KBM-7 (cell line): ENCODE measurements around the gene CAMTA1.

Experiments used
- DNase-seq: peaks from one replicate; pipeline ENCODE4 v3.0.0-alpha.2; 2015
- in situ Hi-C: fragments of 300-500 bp; cut with MboI; formaldehyde crosslinking; loops from 2 replicates; pipeline ENCODE4 v1.14.3; 2020; ENCODE audit warnings: low sequenced_read_pairs, low pct_unique_long_range_greater_than_20kb, mixed read lengths

The CAMTA1 gene

DNA sequence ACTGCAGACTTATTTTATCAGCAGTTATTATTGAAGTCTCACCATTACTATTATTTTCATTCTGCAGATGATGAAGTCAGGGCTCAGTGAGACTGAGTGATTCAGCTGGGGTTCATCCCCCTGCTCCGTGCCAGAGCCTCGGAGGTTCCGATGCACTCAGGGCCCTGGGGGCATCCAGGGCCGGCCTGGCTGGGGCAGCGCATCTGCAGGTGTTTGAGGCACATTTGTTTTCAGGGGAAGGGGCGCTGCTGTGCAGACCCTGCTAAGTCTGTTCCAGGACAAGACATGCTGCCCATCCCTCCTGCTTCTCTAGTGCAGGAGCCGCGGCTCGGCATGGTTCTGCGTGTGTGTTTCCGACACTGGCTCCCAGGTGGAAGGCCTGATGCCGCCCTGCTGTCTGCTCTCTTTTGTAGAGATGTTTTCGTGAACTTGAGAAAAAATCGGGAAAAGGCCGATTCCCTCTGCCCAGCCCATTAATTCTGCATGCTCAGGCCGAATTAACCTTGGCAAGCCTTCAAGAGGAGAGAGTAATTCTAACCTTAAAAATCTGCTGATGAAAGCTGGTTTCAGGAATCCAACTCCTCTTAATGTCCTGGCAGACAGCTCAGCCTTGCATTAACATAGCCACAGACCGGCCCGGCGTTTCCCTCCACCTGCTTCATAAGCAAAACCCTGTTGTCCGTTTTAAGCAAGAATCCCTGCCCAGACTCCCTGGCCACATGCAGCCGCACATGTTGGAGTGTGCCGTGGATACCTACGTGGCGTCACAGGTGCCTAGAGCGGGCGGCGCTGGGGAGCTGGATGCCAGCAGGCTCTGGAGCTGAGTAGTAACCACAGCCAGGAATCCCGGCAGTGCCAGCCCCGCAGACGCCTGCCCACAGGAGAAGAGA is 669.9 kb downstream of the CAMTA1 start:
- in situ Hi-C loops, result no loop called here
- DNase-seq, result no peak

DNA sequence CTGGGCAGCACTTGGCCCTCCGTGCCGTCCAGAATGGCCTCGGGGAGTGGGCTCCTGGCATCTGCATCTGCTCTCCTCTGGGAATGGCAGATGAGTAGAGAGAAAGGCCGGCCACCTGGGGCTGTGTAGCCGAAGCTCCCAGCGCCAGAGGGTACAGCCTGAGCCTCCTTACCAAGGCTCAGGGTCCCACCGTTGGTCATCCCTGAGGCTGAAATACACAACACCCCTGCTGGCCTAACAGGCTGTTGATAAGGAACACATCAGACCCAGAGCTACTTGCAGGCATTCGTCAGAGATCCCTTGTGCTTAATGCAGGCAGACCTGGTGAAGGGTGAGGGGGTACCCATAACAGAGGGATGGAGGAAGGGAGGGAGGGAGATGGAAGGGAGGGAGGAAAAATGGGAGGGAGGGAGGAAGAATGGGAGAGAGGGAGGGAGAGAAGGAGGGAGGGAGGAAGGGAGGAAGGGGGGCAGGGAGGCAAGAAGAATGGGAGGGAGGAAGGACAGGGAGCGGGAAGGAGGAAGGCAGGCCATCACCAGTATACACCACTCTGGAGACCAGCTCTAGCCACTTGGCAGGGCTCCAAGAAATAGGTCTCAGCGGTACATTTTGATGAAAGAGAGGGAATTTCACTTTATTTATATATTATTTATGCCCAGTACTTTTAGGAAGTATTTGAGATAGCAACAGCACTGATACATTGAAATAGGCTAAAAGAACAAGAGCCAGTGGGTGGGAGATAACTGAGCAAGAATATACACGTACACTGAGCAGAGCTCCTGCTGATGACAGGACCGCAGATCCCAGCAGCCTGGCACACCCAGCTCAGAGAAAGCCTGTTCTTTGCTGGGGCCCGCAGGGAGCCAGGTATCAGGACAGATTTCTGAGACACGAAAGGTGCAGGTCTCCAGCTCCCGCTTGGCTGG is 670.8 kb downstream of the CAMTA1 start:
- in situ Hi-C loops, result no loop called here
- no peak for DNase-seq

DNA sequence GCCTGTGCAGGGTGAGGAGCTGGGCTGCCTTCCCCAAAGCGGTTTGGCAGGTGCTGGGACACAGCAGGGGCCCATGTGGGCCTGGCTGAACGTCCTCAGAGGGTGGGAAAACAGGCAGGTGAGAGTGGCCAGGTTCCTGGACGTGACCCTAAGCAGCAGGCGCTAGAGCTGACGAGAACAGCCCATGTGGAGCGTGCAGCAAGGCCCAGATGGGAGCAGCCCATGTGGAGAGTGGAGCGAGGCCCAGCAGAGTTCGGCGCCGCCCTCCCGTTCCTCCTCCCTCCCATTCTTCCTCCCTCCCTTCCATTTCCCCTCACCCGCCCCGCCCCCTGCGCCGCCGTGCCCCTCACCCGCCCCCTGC is 671.4 kb downstream of the CAMTA1 start:
- no peak for DNase-seq
- in situ Hi-C loops, result no loop called here

DNA sequence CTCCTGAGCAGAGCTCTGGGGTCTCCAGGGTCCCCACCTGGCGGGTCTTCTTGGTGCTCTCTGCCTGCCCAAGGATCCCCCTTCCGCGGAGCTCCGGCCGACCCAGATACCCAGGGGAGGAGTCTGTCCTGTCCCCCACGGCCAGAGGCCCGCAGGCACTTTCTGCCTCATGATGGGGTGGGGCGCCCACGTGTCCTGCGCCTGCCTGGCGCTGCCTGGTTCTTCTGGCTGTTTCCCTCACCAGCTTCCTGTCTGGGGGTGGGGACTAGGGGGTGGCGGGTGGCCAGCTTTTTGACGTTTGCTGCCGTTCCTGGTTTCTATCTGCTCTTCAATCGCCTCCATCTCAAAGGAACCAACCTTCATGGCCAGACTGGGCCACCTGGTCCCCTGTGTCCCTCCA is 672.6 kb downstream of the CAMTA1 start:
- no peak for DNase-seq
- in situ Hi-C loops, result no loop called here

DNA sequence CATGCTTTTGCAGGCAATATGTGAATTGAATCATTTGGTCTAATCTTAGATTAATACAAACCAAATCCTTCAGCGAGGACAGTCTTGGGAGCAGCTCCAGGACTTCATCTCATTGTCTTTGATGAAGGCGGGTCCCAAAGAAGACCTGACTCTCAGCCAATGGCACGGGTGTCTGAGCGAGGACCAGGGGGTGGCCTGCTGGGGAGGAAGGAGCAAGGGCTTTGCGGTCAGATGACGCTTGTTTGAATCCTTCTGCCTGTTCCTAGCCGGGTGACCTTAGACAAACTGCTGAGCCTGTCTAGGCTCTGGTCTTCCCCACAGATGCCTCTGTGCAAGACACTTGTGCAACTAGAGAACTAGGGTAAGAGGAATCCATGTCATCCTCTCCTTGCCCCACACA is 673.7 kb downstream of the CAMTA1 start:
- in situ Hi-C loops, result no loop called here
- DNase-seq, result no peak

DNA sequence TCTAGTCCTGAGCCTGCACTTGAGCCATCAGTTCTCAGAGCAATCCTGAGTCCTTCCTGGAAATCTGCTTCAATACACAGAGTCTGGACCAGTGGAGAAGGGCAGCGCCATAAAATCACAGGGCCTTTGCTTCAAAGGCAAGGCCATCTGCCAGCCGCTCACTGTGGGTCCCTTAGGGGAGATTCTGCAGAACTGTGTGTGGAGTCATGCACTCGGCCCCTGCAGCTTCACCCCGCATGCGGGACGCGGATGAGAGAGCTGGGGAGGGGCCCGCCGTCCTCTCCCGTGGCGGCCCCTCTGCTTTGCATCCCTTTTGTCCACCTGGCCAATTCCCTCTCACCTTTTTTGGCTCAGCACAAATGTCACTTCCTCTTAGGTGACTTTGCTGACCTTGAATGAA is 674.7 kb downstream of the CAMTA1 start:
- no peak for DNase-seq
- in situ Hi-C loops, result no loop called here

DNA sequence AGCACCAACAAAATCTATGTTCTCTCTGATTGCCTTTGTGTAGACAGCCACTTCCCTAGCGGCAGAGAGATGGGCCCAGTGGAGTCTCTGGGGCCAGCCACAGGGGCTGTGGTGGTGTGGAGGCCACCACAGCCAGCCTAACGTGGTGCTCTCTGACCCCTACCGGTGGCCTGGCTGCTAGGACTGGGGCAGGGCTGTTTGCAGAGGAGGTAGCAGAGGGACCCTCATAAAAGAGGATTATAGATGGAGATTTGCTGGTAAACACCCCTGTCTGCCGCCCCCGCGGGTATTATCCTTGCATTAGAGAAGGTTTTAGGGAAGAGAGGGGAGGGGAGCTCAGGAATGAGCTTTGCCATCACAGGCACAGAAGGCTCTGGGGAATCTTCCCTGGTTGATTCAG is 675.6 kb downstream of the CAMTA1 start:
- DNase-seq, result no peak
- in situ Hi-C loops, result no loop called here

DNA sequence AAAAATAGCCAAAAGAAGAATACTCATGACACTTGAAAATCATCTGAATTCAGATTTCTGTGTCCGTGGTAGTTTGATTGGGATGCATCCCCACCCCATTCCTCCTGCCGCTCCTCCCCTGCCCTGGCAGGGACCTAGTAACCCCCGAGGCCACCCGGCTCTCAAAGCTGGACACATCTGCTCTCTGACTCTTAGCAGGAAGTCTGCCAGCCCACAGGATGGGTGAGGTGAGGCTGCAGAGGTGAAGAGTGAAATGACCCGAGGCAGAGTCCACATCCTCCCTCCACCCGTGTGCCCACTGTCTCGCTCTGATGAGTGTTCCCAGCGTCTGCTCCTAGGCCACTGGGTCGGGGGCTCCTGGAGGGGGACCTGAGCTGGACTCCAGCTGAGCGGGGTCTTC is 677.4 kb downstream of the CAMTA1 start:
- in situ Hi-C loops, result no loop called here
- DNase-seq, result no peak

DNA sequence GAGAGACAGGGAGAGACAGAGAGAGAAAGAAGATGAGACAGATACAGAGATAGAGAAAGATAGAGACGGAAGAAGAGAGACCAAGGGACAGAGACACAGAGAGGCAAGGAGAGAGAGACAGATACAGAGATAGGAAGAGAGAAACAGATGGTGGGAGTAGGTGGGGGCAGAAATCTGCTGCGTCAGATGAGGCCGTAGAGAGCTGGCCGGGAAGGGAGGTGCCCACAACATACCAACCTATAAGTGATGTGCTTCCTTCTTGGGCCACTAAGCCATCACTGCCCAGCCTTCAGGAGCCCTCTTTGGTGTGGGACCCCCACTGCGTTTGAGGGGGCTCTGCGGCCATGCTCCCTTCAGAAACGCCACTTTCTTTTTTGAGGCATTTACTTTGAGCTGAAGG is 678.3 kb downstream of the CAMTA1 start:
- in situ Hi-C loops, result no loop called here

DNA sequence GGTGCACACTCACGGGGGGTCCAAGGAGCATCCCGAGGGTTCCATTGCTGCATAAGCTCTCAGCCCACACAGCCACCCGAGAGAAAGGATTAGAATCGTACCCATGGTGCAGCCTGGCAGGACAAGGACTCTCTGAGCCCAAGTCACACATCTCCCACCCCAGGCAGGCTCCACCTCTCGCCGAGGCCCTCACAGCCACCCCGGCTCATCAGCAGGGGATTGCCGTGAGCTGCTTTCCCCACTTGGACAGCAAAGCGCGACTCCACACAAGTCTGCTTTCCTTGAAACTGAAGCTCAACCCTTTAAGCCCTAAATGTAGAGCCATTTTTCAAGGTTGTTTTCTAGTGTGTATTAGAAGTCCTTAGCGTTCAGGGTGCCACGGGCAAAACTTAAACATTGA is 679.5 kb downstream of the CAMTA1 start:
- in situ Hi-C loops, result no loop called here
- DNase-seq, result no peak

More for the DNA sequence above, 678.3 kb downstream of the CAMTA1 start:
- no peak for DNase-seq

DNA sequence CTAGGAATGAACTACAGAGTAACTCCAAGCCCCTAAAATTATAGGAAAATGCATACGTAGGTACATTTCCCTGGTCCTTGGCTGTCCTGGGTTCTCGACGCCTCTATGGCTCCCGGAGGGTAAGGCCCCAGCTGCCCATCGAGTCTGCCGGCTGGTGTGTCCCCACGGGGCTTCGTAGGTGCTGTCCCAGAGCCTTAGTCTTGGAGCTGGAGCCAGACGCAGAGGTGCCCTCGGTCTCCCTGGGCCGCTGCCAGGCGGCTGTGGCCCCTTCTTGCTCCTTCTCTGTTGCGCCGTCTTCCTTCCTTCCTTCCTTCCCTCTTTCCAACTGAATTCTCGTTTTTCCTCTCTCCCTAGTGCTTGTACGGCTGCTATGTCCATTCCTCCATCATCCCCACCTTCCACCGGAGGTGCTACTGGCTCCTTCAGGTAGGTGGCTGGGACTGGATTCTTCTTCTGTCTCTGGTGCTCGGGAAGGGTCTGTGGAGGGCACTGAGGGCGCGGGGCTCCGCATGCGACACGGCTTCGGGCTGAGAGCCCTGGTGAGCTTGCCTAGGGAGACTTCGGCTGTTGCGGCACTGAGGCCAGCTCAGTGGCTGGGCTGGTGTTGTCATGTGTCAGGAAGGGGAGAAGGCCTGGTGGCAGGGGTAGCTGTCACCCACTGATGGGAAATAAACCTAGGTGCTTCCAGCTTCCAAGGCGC is 682.4 kb downstream of the CAMTA1 start:
- no peak for DNase-seq
- in situ Hi-C loops, result no loop called here

DNA sequence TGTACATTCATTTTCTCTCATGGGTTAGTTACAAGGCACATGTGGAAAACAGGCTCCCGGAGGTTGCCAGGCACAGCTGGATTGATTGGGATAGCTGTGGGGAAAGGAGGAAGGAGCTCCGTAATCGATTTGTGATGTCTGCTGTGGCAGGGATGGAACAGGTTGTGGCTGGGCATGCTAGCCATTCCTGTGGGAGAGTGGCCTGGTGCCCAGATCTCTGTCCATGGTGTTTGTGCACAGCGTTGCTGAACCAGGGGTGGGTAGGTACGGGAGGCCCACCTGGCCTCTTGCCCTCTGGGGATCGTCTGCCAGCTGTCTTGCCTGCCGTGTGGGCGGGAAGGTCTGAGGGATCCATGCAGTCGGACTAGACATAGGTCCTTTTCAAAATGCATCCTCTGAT is 683.0 kb downstream of the CAMTA1 start:
- in situ Hi-C loops, result no loop called here
- DNase-seq, result no peak

DNA sequence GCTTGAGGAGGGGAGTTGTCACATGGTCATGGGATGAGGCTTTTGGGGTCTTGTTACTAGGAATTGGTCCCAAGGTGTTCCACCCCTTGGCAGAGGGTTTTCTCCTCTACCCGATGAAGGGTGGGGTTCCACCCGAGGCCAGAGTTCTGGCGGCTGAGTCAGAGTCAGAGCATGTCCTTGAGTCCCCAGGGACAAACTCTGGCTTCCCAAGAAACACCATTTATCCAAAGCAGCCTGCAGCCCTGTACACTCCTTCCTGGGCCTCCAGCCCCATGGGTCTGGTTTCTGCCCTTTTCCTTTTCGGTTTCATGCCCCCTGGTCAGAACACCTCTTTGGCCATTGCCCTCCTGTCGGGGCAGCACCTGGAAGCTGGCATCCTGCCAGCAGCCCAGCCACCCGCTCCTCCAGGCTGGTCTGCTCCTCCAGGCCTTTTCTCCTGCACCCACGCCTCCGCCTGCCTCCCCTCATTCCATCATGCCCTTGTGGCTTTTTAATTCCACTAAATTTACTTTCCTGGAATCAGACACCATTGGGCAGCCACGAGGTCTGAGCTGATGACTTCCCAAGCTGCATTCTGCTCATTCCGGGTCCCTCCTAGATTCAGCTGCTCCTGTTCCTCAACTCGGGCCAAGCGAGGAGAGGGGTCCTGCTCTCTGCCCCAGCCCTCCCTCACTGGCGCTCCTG is 684.1 kb downstream of the CAMTA1 start:
- no peak for DNase-seq
- in situ Hi-C loops, result no loop called here

DNA sequence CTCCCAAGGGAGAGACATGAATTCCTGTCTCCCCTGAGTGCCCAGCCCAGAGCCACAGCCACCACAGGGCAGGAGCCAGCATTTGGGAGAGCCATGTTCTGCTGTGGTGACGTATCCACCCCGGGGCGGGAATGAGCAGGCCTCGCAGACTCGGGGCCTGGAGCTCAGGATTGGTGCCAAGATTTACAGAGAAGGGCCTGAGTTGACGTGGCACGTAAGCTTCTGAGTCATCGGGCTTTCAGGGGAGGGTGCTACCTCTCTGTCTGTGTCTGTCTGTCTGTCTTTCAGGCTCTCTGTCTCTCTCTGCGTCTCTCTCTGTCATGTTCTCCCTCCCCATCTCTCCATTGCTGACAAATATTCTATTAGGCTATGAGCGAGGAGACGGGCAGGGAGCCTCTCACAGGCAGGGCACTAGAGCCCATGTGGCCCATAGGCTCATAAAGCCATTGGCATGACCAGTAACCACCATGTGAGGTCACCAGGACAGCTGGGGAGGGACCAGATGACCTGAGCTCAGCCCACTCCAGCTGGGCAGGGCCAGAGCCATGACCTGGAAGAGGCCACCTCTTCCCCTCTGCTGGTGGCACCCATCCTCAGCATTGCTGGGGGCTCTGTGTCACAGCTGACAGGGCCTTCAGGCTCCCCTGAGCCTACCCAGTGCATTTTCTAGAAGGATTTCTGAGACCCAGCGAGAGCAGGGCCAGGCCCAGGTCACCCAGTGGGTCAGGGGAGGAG is 685.8 kb downstream of the CAMTA1 start:
- no peak for DNase-seq
- in situ Hi-C loops, result no loop called here

DNA sequence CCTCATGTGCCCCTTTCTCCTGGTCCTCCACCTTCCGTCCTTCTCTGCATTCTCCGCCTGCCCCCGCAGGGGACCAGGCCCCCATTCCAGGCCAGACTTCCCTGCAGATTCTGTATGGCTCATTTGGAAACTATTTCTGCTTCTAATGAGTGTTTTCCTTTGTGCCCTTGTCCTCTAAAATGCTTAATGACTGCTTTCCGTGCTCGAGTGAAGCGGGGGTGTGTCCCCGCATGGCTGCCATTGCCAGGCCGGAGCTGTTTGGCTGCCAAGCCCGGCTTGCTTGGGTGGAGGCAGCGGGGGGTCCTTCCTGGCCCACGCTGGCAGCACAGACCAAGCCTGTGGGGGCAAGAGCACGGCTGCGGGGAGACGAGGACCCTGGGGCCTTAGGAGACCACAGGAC is 686.6 kb downstream of the CAMTA1 start:
- DNase-seq, result no peak
- in situ Hi-C loops, result no loop called here

DNA sequence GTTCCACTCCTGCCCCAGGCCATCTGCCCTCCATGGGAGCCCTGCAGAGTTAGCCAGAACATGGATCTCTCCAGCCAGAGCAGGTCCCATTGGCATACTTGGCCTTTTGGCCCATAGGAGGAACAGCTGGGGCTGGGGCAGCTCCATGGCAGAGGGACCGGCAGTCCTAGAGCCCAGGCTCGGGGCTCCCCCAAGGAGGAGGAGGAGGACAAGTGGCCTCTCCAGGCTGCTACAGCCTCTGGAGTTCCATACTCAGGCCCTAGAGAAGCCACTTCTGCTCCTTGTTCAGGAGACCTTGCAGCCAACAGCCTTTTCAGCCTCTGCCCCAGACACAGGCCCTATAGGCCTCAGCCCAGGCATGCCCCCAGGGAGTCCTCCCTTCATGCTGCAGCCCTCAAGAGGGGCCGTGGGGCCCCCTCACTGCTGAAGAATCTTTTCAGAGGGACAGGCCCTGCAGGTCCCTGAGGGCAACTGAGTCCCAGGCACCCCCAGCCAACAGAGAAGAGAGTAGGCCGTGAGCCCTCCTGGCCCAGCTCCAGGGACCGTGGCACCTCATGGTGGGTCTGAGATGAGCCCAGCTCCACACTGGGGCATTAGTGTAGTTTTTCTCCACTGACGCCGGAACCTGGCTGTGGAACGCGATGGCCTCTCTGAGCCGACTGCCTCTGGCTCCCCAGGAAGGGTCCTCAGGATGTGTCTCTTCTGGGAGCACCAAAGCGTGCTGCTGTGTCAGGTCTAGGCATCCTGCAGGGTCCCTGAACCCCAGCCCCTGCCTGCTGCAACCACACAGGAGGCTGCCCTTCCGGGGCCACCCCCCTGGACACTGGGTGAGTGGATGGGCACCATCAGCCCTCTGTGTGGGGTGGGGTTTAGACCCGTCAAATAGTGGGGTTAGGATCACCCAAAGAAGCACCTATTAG is 688.2 kb downstream of the CAMTA1 start:
- no peak for DNase-seq
- in situ Hi-C loops, result no loop called here

DNA sequence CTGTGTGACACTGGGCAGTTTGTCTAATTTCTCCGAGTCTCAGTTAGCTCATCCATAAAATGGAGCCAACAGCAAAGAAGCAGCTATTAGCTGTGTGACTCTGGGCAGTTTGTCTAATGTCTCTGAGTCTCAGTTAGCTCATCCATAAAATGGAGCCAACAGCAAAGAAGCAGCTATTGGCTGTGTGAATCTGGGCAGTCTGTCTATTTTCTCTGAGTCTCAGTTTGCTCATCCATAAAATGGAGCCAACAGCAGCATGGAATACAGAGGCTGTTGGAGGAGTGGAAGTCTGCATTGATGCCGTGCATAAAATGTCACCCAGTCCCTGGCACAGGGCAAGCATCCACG is 688.9 kb downstream of the CAMTA1 start:
- DNase-seq, result no peak
- in situ Hi-C loops, result no loop called here
